HT1080 (cell line): ENCODE results near the gene ATXN7L1. TPM values are rescaled to one million over a fixed set of nuclear protein-coding genes. Genes with fewer than 3 reads are reported as not detected.
"Not testable (repeated sequence)": the region's sequence is repeated elsewhere in the genome, so short reads cannot be mapped to it uniquely, and the experiment has no call there.

Source experiments
- DNase-seq: peaks from one replicate; pipeline ENCODE4 v3.0.0-alpha.2; 2015; ENCODE audit warnings: low read depth
- total RNA-seq: library from RNA; depleted of rRNA; stranded (reverse); fragments of >200 nt; shearing (Covaris generic); gene quantifications from 2 replicates; pipeline ENCODE4 v1.2.3, GENCODE V29; 2014

The ATXN7L1 gene
- total RNA-seq, 1 experiment from 2014 or later = 3.3 TPM

- DNase-seq = peak; percentile 21
Observed at GRCh38 chr7:105805447-105806019, 70.9 kb downstream of the ATXN7L1 start.

- no peak for DNase-seq
Observed at GRCh38 chr7:105803429-105803736, 73.0 kb downstream of the ATXN7L1 start.

- no peak for DNase-seq
Observed at GRCh38 chr7:105802604-105803428, 73.6 kb downstream of the ATXN7L1 start.

GRCh38 chr7:105800849-105801534, 75.4 kb downstream of the ATXN7L1 start:
- DNase-seq = no peak

- no peak for DNase-seq
Observed at GRCh38 chr7:105800442-105800841, 76.0 kb downstream of the ATXN7L1 start.

GRCh38 chr7:105799677-105800076, 76.7 kb downstream of the ATXN7L1 start:
- no peak for DNase-seq

GRCh38 chr7:105799006-105799405, 77.4 kb downstream of the ATXN7L1 start:
- no peak for DNase-seq

- no peak for DNase-seq
Observed at GRCh38 chr7:105797652-105798051, 78.7 kb downstream of the ATXN7L1 start.

- no peak for DNase-seq
Observed at GRCh38 chr7:105796365-105796764, 80.0 kb downstream of the ATXN7L1 start.

- no peak for DNase-seq
Observed at GRCh38 chr7:105794741-105795729, 81.4 kb downstream of the ATXN7L1 start.

GRCh38 chr7:105792488-105793370, 83.7 kb downstream of the ATXN7L1 start:
- DNase-seq = no peak

GRCh38 chr7:105791926-105792325, 84.5 kb downstream of the ATXN7L1 start:
- DNase-seq = no peak

- no peak for DNase-seq
Observed at GRCh38 chr7:105790996-105791395, 85.4 kb downstream of the ATXN7L1 start.

- DNase-seq = not testable (repeated sequence)
Observed at GRCh38 chr7:105790452-105790851, 85.9 kb downstream of the ATXN7L1 start.

- no peak for DNase-seq
Observed at GRCh38 chr7:105788816-105789349, 87.5 kb downstream of the ATXN7L1 start.

- no peak for DNase-seq
Observed at GRCh38 chr7:105788356-105788755, 88.0 kb downstream of the ATXN7L1 start.

- no peak for DNase-seq
Observed at GRCh38 chr7:105787793-105788192, 88.6 kb downstream of the ATXN7L1 start.

- no peak for DNase-seq
Observed at GRCh38 chr7:105786520-105787470, 89.6 kb downstream of the ATXN7L1 start.
